Measurements from ENCODE around the gene CAPN9.
"Not testable (repeated sequence)": the region's sequence is repeated elsewhere in the genome, so short reads cannot be mapped to it uniquely, and the experiment has no call there.

CAPN9 gene

GRCh38 chr1:230747127-230747730 is at the start of gene CAPN9:
Gene CAPN9 (plus strand): TSS chr1:230747388. CDS start chr1:230747497, 109 bp downstream.
- no peak for DNase-seq

- DNase-seq = no peak
Measured at GRCh38 chr1:230698130-230698529, 49.1 kb upstream of the CAPN9 start.

- not testable (repeated sequence) for DNase-seq
Measured at GRCh38 chr1:230698964-230699363, 48.2 kb upstream of the CAPN9 start.

- DNase-seq = no peak
Measured at GRCh38 chr1:230699716-230700115, 47.5 kb upstream of the CAPN9 start.

GRCh38 chr1:230700132-230700531 is 47.1 kb upstream of the CAPN9 start:
- no peak for DNase-seq

- DNase-seq = no peak
Measured at GRCh38 chr1:230701434-230701833, 45.8 kb upstream of the CAPN9 start.

GRCh38 chr1:230701895-230702768 is 45.1 kb upstream of the CAPN9 start:
- DNase-seq = no peak

GRCh38 chr1:230702934-230703678 is 44.1 kb upstream of the CAPN9 start:
- DNase-seq = no peak

GRCh38 chr1:230703679-230704385 is 43.4 kb upstream of the CAPN9 start:
- no peak for DNase-seq

GRCh38 chr1:230704830-230705229 is 42.4 kb upstream of the CAPN9 start:
- no peak for DNase-seq

GRCh38 chr1:230705289-230706019 is 41.7 kb upstream of the CAPN9 start:
- DNase-seq = no peak

GRCh38 chr1:230706020-230706699 is 41.0 kb upstream of the CAPN9 start:
- DNase-seq = no peak

GRCh38 chr1:230706887-230707731 is 40.1 kb upstream of the CAPN9 start:
- no peak for DNase-seq

- DNase-seq = no peak
Measured at GRCh38 chr1:230707732-230708630, 39.2 kb upstream of the CAPN9 start.

GRCh38 chr1:230708631-230709580 is 38.3 kb upstream of the CAPN9 start:
- no peak for DNase-seq

GRCh38 chr1:230709619-230710542 is 37.3 kb upstream of the CAPN9 start:
- no peak for DNase-seq

GRCh38 chr1:230710543-230710904 is 36.7 kb upstream of the CAPN9 start:
- no peak for DNase-seq
